Calu3 (cell line): Measurements from ENCODE around the gene WDFY4. TPM values are rescaled to one million over a fixed set of nuclear protein-coding genes. Genes with fewer than 3 reads are reported as not detected.

Experiments used
- BruUV-seq: library from RNA; stranded (reverse); fragments of 400-500 nt; replicated peaks from 2 replicates; lab custom pipeline; 2021; lab: Mats Ljungman, UMichigan
- CTCF ChIA-PET: fragments of 300-600 bp; sonication (Branson Sonifier 250); formaldehyde crosslinking; loops from one replicate; lab custom pipeline; 2022; ENCODE audit warnings: antibody characterized with exemption; lab: Charles Lee
- DNase-seq: peaks from one replicate; pipeline ENCODE4 v3.0.0; 2022
- H3K27ac Mint-ChIP-seq: one replicate; pipeline ENCODE4 v1.8.0; 2022; ENCODE audit warnings: mixed read lengths; ENCODE audit not compliant: unreplicated experiment
- H3K27me3 Mint-ChIP-seq: one replicate; pipeline ENCODE4 v1.8.0; 2022; ENCODE audit warnings: mixed read lengths; ENCODE audit not compliant: unreplicated experiment
- H3K36me3 Mint-ChIP-seq: one replicate; pipeline ENCODE4 v1.8.0; 2022; ENCODE audit warnings: mild to moderate bottlenecking, moderate library complexity, mixed read lengths; ENCODE audit not compliant: insufficient read depth, unreplicated experiment
- H3K4me1 Mint-ChIP-seq: one replicate; pipeline ENCODE4 v1.8.0; 2022; ENCODE audit warnings: mild to moderate bottlenecking, low read depth, mixed read lengths; ENCODE audit not compliant: unreplicated experiment
- H3K4me3 Mint-ChIP-seq: one replicate; pipeline ENCODE4 v1.8.0; 2022; ENCODE audit warnings: mild to moderate bottlenecking, low read depth, moderate library complexity, mixed read lengths; ENCODE audit not compliant: unreplicated experiment
- H3K9me3 Mint-ChIP-seq: one replicate; pipeline ENCODE4 v1.8.0; 2022; ENCODE audit warnings: low read depth, mixed read lengths; ENCODE audit not compliant: unreplicated experiment
- intact Hi-C: fragments of 100-400 bp; cut with micrococcal nuclease; formaldehyde crosslinking; loops from one replicate; pipeline ENCODE4 v1.10.0; 2022; ENCODE audit not compliant: unreplicated experiment
- total RNA-seq: library from RNA; stranded (reverse); gene quantifications from 2 replicates; pipeline ENCODE4 v1.2.3, GENCODE V29; 2022
- TF ChIP-seq, protein P1 (sequence below): fragments of 200-600 bp; IDR thresholded peaks from one replicate; pipeline ENCODE4 v1.8.0; 2022; ENCODE audit warnings: antibody characterized with exemption; ENCODE audit not compliant: unreplicated experiment

Gene WDFY4
- total RNA-seq, 1 experiment from 2014 or later = not detected

DNA sequence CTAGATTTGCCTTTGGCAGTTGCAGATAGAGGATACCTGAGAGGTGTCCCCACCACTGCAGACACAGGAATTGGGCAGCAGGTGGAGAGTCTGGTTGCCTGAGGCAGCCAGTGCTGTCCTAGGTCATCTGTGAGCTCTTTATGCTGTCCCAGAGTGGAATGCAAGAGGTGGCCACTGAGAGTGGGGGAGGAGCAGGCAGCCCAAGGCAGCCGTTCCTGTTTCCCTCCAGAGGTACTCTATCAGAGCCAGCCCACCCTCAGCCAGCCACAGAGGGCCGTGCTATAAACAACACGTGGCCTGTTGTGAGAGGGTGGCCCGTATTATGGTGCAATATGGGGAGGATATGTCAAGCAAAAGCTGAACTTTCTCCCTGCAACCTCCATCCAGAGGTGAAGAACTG, 246.5 kb downstream of the WDFY4 start:
- no peaks in the 10 kb centered on the region for H3K4me1 Mint-ChIP-seq
- peaks cover 79% of the 10 kb centered on the region for H3K27me3 Mint-ChIP-seq
- BruUV-seq = no TSS peak
- CTCF ChIA-PET = no interaction called here
- H3K9me3 Mint-ChIP-seq = no peaks in the 10 kb centered on the region
- intact Hi-C loops = no loop called here
- DNase-seq = no peak
- TF ChIP-seq, protein P1, sequence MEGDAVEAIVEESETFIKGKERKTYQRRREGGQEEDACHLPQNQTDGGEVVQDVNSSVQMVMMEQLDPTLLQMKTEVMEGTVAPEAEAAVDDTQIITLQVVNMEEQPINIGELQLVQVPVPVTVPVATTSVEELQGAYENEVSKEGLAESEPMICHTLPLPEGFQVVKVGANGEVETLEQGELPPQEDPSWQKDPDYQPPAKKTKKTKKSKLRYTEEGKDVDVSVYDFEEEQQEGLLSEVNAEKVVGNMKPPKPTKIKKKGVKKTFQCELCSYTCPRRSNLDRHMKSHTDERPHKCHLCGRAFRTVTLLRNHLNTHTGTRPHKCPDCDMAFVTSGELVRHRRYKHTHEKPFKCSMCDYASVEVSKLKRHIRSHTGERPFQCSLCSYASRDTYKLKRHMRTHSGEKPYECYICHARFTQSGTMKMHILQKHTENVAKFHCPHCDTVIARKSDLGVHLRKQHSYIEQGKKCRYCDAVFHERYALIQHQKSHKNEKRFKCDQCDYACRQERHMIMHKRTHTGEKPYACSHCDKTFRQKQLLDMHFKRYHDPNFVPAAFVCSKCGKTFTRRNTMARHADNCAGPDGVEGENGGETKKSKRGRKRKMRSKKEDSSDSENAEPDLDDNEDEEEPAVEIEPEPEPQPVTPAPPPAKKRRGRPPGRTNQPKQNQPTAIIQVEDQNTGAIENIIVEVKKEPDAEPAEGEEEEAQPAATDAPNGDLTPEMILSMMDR = no peak
- H3K27ac Mint-ChIP-seq = no peak overlapping the region
- H3K36me3 Mint-ChIP-seq = no peaks in the 10 kb centered on the region
- H3K4me3 Mint-ChIP-seq = no peak overlapping the region

DNA sequence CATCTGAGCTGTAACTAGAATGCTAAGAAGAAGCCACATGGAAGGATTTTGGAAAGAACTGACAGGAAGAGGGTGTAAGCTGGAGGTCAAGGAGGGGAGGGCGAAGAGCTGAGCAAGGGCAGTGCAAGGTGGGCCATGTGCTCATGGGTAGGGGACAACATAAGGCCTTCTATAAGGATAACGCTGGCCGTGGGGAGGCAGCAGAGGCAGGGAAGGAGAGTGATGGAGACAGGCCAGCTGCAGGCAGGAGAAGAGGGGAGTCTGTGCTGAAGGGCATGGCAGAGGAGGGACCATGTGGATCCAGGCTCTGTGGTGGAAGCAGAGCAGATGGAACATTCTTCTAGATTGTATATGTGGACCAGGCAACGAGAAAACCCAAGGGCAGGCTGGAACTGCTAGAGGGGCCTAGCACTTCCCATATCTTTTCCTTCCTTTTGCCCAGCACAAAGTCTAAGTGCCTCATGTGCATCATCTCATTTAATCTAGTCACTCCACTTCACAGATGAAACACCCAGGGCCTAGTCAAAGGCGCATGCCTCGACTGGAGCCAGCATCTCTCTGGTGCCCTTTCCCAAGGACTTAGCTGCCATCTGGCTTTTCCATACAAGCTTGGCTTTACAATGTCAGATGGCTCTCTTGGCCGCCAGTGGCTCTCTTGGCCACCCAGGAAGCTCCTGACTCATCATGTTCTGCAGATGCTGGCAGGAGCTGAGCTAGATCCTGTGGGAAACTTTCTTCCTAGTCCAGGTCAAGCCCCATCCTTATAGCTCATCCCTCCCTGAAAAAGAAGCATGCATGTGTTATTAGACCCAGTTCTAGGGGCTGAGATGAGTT, 248.4 kb downstream of the WDFY4 start:
- no peaks in the 10 kb centered on the region for H3K4me1 Mint-ChIP-seq
- H3K27me3 Mint-ChIP-seq = peaks cover 77% of the 10 kb centered on the region
- DNase-seq = no peak
- no TSS peak for BruUV-seq
- H3K27ac Mint-ChIP-seq = no peak overlapping the region
- H3K9me3 Mint-ChIP-seq = no peaks in the 10 kb centered on the region
- CTCF ChIA-PET = interaction anchor here (0.7 kb wide), 1 partner anchor 224 kb away, joined by 5 read pairs; no protein-coding TSS in a partner anchor
- intact Hi-C loops = no loop called here
- TF ChIP-seq, protein P1 = no peak
- H3K4me3 Mint-ChIP-seq = no peak overlapping the region
- H3K36me3 Mint-ChIP-seq = no peaks in the 10 kb centered on the region

DNA sequence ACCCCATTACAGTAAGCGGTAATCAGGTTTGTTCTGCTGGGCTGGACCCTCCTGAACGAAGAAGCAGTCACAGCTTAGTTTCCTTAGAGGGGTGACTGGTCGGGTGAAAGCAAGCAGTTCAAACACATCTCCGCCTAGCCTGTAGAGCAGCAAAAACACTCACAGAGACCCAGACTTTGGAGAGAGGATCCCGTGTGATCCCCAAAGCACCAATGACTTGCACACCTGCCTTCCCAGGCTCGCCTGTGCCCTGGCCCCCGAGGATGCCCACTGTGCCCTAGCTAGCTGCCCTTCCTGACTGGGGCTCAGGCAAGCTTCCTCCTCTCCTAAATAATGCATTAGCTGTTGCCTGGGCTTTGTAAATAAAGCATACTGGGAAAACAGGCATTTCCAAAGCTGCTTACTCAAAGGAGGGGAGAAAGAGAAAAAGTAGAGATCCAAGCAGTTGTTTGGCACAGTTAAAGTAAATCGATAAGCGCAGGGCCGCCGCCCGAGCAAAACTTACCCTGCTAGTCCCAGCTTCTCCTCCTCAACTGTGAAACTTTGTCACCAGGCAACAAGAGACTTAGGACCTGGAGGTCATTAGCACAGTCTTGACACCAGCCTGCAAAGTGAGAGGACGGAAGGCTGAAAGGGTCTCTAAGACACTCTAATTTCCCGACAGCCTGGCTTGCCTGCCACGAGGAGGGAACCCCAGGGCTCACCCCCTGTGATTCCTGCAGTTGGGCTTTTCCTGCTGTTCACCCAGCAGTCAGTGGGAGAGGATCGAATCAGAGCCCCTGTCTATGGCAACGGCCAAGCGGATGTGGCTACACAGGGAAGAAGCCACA, 250.2 kb downstream of the WDFY4 start:
- H3K27ac Mint-ChIP-seq = no peak overlapping the region
- no TSS peak for BruUV-seq
- H3K9me3 Mint-ChIP-seq = no peaks in the 10 kb centered on the region
- no peaks in the 10 kb centered on the region for H3K4me1 Mint-ChIP-seq
- DNase-seq = no peak
- CTCF ChIA-PET = no interaction called here
- intact Hi-C loops = no loop called here
- no peaks in the 10 kb centered on the region for H3K36me3 Mint-ChIP-seq
- TF ChIP-seq, protein P1 = no peak
- H3K4me3 Mint-ChIP-seq = no peak overlapping the region
- H3K27me3 Mint-ChIP-seq = peaks cover 77% of the 10 kb centered on the region

DNA sequence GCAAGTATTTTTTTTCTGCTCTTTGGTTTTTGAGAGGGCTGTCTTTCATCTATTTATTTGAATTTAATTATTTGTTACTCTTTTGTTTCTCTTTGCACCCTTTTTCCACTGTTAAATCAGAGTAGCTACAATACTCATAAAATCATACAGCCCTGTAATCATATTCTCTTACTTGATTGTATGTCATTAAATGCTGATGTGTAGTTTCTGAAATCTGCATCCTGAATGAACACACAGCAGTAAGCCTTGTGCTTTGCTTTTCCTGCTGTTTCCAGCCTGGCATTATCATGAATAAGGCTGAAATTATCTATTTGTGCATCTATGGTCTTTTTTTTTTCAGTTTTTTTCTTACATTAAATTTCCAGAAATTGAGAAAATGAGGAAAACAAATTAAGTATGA, 250.9 kb downstream of the WDFY4 start:
- Mint-ChIP-seq H3K27me3 (peaks cover 77% of the 10 kb centered on the region), H3K36me3 (no peaks in the 10 kb centered on the region), H3K4me3 (no peak overlapping the region), H3K4me1 (no peaks in the 10 kb centered on the region), H3K9me3 (no peaks in the 10 kb centered on the region), H3K27ac (no peak overlapping the region)
- TF ChIP-seq, protein P1 = no peak
- BruUV-seq = no TSS peak
- intact Hi-C loops = no loop called here
- CTCF ChIA-PET = interaction anchor here (0.7 kb wide), 1 partner anchor 347 kb away, joined by 3 read pairs; no protein-coding TSS in a partner anchor
- DNase-seq = no peak
